Stimulated activated CD4-positive, alpha-beta T cell treated with anti-CD3 and anti-CD28 coated beads, Interleukin-2, amount 100 ng/mL, for 24 hours (primary cell): ENCODE measurements around the gene STX1B.
"Not testable (repeated sequence)": the region's sequence is repeated elsewhere in the genome, so short reads cannot be mapped to it uniquely, and the experiment has no call there.

Experiments used
- DNase-seq, 2 donors: peaks; one replicate each; pipeline ENCODE4 v3.0.0-alpha.2; 2020

STX1B gene

DNA sequence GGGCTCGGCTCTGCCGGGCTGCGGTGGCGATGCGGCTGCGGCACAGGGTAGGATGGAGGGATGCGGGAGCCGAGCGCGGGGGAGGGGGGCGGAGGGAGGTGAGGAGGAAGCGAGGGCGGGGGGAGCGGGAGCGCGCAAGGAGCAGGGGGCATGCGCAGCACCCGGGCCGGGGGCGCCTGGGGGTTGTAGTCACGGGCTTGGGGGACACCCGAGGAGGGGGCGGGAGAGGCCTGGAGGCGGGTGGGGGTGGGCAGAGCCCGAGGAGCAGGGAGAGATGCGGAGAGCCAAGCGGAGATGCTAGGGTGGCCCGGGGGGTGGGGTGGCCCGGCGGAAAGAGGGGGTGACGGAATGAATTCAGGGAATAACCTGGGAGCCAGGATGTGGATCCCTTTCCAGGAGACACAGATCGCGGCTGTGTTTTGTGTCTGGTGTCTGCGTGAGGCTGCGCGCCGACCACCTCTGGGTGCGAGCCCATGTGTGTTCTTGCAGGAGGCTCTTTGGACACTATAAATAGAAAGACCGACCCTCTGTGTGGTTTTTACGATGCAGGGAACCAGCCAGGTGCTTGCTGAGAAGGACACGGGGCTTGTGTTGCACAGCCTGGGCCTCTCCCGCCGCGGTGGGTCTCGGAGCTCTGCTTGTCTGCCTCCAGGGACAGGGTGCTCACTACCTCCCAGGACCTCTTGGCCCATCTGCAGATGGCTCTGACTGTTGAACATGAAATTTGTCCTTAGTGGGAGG, at the start of gene STX1B:
Gene STX1B, minus strand, starts transcription at position 54 of the 741 bp plus-strand sequence. CDS start 242 bp downstream, outside the sequence.
- peak; percentile 54 to 57 for DNase-seq

DNA sequence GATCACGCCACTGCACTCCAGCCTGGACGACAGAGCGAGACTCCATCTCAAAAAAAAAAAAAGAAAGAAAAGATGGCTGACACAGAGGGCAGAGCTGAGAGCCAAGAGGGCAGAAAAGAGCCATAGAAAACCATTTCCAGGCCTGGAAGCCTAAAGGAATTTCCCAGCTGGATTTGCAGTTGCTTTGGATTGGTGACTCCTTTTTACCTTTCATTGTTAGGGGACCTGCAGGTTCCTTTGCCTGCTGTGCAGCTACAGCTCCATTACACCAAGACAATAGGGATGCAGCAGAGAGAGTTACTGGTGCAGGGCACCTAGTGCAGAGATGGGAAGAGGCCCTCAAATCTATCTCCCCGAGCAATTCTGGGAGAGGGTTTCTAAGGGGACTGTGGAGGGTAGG, 45.2 kb upstream of the STX1B start:
- no peak for DNase-seq

DNA sequence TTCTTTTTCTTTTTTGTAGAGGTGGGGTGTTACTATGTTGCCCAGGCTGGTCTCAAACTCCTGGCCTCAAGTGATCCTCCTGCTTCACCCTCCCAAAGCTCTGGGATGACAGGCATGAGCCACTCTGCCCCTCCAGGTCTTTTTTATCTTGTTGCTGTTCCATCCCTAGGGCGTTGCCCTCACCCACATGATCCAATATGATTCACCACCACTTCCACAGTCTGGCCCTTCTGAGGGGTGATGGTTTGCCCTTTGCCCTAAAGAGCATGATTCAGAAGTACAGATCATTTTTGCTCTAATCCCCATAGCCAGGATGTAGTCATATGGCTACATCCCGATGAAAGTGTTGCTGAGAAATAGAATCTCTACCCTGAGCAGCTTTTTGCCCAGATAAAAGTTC, 41.7 kb upstream of the STX1B start:
- no peak for DNase-seq

DNA sequence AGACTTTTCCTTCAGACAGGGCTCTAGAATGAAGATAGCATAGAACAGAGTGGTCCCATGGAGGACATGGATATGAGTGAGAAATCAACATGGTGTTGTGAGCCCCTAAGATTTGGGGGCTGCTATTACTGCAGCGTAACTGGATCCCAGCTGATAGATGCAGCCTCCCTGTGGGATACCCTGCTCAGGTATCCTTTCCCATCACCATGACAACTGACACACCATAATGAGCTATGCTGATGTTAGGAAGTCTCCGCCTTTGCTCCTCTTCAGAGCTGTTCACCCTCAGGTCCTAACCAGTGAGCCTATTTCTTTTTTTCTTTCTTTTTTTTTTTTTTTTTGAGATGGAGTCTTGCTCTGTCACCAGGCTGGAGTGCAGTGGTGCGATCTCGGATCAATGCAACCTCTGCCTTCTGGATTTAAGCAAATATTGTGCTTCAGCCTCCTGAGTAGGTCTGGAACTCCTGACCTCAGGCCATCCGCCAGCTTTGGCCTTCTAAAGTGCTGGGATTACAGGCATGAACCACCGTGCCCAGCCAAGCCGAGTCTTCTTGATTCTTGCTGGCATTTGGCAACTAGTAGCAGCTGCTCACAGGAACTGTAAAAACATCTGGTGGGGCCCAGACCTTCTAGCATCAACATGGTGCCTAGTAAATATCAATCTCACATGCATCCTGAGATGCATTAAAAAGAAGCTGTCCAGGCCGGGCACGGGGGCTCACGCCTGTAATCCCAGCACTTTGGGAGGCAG, 40.0 kb upstream of the STX1B start:
- no peak for DNase-seq

GRCh38 chr16:31043898-31044481, 33.6 kb upstream of the STX1B start:
- DNase-seq = no peak

GRCh38 chr16:31043352-31043751, 32.9 kb upstream of the STX1B start:
- DNase-seq = no peak

GRCh38 chr16:31042866-31043265, 32.4 kb upstream of the STX1B start:
- no peak for DNase-seq

DNA sequence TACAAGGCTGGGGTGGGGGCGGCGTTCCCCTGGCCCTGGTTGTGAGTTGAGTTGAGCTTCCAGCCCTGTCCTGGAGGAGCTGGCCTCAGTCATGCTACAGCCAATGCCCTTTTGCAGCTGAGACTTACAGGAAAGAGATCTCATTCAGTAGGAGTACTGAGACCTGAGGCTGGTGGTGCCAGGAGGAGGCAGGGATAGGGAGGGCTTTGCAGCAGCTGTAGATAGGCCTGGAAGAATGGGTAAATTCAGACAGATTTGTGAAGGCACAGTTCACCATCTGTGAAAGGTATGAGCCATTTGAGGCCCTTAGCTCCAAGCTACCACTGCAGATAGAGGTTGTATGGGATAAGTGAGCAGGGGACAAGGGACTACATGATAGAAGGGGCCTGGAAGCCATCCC, 28.6 kb upstream of the STX1B start:
- no peak for DNase-seq

GRCh38 chr16:31036691-31037090, 26.3 kb upstream of the STX1B start:
- DNase-seq = no peak

- peak; percentile 89 to 91 for DNase-seq
Measured at GRCh38 chr16:31033709-31034492, 23.5 kb upstream of the STX1B start.

DNA sequence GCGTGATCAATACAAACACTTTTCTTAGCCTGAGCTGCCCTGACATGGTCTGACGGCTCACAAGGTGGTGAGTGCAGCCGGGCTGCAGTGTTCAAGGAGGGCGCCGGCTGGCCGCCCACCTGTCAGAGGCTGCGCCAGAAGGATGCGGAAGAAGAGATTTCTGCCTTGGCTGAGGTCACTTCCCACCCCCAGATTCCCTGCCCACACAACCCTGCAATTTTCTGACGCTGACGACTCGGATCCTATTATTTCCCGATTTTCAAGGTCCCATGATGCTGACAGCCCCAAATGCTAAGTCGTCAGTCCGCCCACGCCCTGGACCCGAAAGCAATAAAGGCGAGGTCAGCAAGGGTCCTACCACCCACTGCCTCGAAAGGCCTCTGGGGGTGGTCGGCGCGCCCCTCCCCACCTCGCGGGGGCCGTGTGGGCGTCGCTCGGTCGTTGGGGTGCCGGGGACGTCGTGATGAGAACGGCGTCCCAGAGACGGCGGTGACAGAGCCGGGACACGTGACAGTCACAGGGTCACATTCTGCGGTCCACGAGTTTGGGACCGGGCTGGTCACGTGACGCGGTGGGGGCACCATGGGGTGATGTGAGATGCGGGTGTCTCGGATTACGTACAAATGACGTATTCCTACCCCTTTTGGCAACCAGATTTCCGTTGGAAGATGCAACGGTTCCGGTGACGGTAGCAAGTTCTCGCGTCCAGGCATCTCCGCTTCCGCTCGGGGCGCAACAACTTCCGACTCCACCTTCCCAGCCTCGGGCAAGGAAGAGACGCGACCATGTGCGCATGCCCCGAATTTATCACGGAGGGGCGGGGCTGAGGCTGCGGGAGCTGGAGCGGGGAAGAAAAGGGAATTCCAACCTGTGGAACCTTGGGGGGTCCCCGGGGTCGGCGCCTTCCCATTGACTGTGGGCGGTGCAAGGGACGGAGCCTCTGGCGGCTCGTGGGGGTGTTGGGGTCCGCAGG, 22.6 kb upstream of the STX1B start, which contains the start of gene STX4:
Gene STX4, plus strand, starts transcription at position 823 of the 973 bp plus-strand sequence. CDS start 248 bp downstream, outside the sequence.
- peak; percentile 97 to 98 for DNase-seq

DNA sequence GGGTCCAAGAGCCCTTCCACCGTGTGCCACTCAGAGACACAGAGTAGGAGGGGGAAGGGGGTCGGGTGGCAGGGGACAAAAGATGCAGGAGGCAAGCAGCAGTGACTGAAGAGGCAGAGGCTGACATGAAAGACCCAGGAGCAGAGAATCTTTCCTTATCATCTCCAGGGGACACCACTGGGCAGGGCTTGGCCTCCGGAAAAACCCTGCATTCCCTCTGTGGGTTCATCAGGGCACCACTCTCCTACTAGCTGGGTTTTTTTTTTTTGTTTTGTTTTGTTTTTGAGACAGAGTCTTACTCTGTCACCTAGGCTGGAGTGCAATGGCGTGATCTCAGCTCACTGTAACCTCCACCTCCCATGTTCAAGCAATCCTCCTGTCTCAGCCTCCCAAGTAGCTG, 20.8 kb upstream of the STX1B start:
- DNase-seq = no peak

DNA sequence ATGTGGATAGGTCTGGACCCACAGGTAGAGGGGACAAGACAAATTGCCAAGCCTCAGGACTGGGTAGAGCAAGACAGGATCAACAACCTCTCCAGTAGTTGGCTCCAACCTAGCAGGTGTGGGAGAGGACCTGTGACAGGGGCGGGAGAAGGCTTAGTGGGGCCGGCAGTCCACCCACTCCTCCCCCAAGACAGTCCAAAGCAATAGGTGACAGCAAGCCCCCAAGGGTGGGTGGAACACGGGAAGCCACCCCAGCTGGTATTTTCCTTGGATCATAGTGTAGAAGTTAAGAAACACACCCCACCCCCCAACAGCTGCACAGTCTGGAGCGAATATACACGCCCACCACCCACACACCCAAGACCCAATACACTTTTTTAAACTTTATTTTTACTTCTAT, 18.8 kb upstream of the STX1B start:
- no peak for DNase-seq

DNA sequence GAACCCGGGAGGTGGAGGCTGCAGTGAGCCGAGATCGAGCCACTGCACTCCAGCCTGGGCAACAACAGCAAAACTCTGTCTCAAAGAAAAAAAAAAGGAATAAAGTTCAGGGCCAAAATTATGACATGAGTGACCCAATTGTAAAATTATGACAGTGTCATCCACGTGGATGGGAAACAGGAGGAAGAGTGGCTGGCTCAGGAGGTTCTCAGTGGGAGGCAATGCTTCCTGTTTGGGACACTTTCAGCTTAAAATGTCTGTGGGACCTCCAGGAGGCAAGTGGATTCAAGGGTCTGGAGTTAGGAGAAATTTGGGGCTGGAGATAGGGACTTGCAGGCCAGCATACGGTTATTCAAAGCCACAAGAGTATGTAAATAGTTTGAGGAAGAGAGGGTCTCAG, 14.9 kb upstream of the STX1B start:
- no peak for DNase-seq

- DNase-seq = no peak
Measured at GRCh38 chr16:31023627-31024226, 13.3 kb upstream of the STX1B start.

DNA sequence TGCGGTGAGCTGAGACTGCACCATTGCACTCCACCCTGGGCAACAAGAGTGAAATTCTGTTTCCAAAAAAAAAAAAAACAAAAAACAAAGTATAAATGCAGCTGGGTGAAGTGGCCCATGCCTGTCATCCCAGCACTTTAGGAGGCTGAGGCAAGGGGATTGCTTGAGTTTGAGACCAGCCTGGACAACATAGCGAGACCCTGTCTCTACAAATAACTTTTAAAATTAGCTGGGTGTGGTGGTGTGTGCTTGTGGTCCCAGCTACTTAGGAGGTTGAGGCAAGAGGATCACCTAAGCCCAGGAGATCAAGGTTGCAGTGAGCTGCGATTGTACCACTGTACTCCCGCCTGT, 12.8 kb upstream of the STX1B start:
- DNase-seq = no peak

- DNase-seq = no peak
Measured at GRCh38 chr16:31022544-31023251, 12.3 kb upstream of the STX1B start.

DNA sequence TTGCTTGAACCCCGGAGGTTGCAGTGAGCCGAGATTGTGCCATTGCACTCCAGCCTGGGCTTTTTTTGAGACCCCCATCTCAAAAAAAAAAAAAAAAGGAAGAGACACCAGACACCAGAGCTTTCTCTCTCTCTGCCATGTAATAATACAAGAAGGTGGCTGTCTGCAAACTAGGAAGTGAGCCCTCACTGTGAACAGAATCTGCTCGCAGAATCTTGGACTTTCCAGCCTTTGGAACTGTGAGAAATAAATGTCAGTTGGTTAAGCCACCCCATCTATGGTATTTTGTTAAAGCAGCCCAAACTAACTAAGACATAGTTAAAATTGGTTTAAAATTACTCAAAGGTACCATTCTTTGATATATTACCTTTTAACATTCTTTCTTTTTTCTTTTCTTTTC, 10.1 kb upstream of the STX1B start:
- DNase-seq = no peak

- DNase-seq = not testable (repeated sequence)
Measured at GRCh38 chr16:31017756-31018155, 7.3 kb upstream of the STX1B start.

DNA sequence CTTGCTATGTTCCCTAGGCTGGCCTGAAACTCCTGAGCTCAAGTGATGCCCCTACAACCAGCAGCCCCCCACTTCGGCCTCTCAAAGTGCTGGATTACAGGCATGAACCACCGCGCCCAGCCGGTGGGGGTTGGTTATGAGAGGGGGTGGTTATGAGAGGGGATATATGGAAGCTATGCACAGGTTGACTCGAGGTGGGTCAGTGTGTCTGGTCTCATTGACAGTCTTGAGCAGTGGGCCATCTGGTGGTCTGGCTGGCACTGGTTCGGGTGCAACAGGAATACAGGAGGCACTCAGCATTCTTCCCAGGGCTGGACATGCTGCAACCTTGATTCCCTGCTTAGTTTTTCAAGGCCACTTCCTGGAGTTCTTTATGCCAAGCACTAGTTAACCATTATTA, 5.6 kb upstream of the STX1B start:
- DNase-seq = no peak

GRCh38 chr16:31013292-31013691, 2.9 kb upstream of the STX1B start:
- DNase-seq = not testable (repeated sequence)
